ENCODE results near the gene DHX9. TPM values are rescaled to one million over a fixed set of nuclear protein-coding genes. Genes with fewer than 3 reads are reported as not detected.

Gene DHX9
- total RNA-seq, 1 experiment from 2014 or later, result 180 TPM

- no peak for ATAC-seq
- POLR2A ChIA-PET, result interaction anchor here (0.7 kb wide), 2 partner anchors 63 to 250 kb away, joined by 3 to 4 read pairs; no protein-coding TSS in a partner anchor
- no peaks in the 10 kb centered on the region for H3K9me3 ChIP-seq (ENCODE audit: control insufficient read depth, insufficient read depth, low read depth, low read length)
- H3K27ac ChIP-seq (ENCODE audit: low read length), result no peak overlapping the region
- in situ Hi-C loops (cut with HindIII; ENCODE audit: low pct_unique_long_range_greater_than_20kb, low sequenced_read_pairs) (no loop called here), intact Hi-C loops (cut with micrococcal nuclease; ENCODE audit: unreplicated experiment) (no loop called here)
- no peak overlapping the region for H3K4me3 ChIP-seq (ENCODE audit: low read depth in 2 of 2, low read length in 2 of 2)
- DNase-seq (ENCODE audit: low read depth, low spot score), result no peak
- no TSS peak for BruUV-seq (replicated peaks)
- TF ChIP-seq CTCF (IDR thresholded peaks at IDR 0.05) (no peak), SIN3A (IDR thresholded peaks at IDR 0.05; ENCODE audit: borderline replicate concordance, insufficient read depth, low read depth, low read length) (no peak), POLR2AphosphoS5 (IDR thresholded peaks at IDR 0.05; ENCODE audit: low read depth, low read length) (no peak), REST (IDR thresholded peaks at IDR 0.05; ENCODE audit: insufficient read depth in 1 of 2, low read depth in 2 of 2, low read length in 1 of 2) (no peak), TCF7L2 (IDR thresholded peaks at IDR 0.05; ENCODE audit: low read depth, low read length) (no peak)
- H3K4me1 ChIP-seq (ENCODE audit: control insufficient read depth, insufficient read depth, low read length), result 0 out of 2 replicates have a peak, but pooled peaks cover 3% of the 10 kb centered on the region
- H3K36me3 ChIP-seq (ENCODE audit: control insufficient read depth, insufficient read depth, low read length), result no peaks in the 10 kb centered on the region
- peaks cover 30% of the 10 kb centered on the region for H3K27me3 ChIP-seq (ENCODE audit: control insufficient read depth, insufficient read depth, low read length)
- CTCF ChIA-PET, result no interaction called here
These were observed 47.6 kb upstream of the DHX9 start for GRCh38 chr1:182791281-182792179.

- BruUV-seq (replicated peaks), result no TSS peak
- H3K36me3 ChIP-seq (ENCODE audit: control insufficient read depth, insufficient read depth, low read length), result no peaks in the 10 kb centered on the region
- in situ Hi-C loops (cut with HindIII; ENCODE audit: low pct_unique_long_range_greater_than_20kb, low sequenced_read_pairs), result no loop called here
- TF ChIP-seq SIN3A (IDR thresholded peaks at IDR 0.05; ENCODE audit: borderline replicate concordance, insufficient read depth, low read depth, low read length) (no peak), POLR2AphosphoS5 (IDR thresholded peaks at IDR 0.05; ENCODE audit: low read depth, low read length) (no peak), TCF7L2 (IDR thresholded peaks at IDR 0.05; ENCODE audit: low read depth, low read length) (no peak), REST (IDR thresholded peaks at IDR 0.05; ENCODE audit: insufficient read depth in 1 of 2, low read depth in 2 of 2, low read length in 1 of 2) (no peak), CTCF (IDR thresholded peaks at IDR 0.05) (no peak)
- intact Hi-C loops (cut with micrococcal nuclease; ENCODE audit: unreplicated experiment), result no loop called here
- no peak overlapping the region for H3K27ac ChIP-seq (ENCODE audit: low read length)
- CTCF ChIA-PET, result no interaction called here
- H3K27me3 ChIP-seq (ENCODE audit: control insufficient read depth, insufficient read depth, low read length), result peaks cover 13% of the 10 kb centered on the region
- H3K4me1 ChIP-seq (ENCODE audit: control insufficient read depth, insufficient read depth, low read length), result no peaks in the 10 kb centered on the region
- POLR2A ChIA-PET, result no interaction called here
- DNase-seq (ENCODE audit: low read depth, low spot score) (no peak), ATAC-seq (no peak)
- H3K9me3 ChIP-seq (ENCODE audit: control insufficient read depth, insufficient read depth, low read depth, low read length), result no peaks in the 10 kb centered on the region
- H3K4me3 ChIP-seq (ENCODE audit: low read depth in 2 of 2, low read length in 2 of 2), result no peak overlapping the region
These were observed 45.1 kb upstream of the DHX9 start for GRCh38 chr1:182794091-182794490.

Data from Panc1 (cell line).